DOHH2 (cell line): ENCODE results near the gene IZUMO4.

ENCODE experiments used
- EZH2phosphoT487 ChIP-seq: fragments of 200-600 bp; sonication (generic); IDR thresholded peaks from 2 replicates; pipeline ENCODE4 v1.6.1; 2017; ENCODE audit warnings: borderline replicate concordance, mild to moderate bottlenecking, antibody characterized with exemption, low read length, moderate library complexity, mixed read lengths
- TF ChIP-seq, protein P1 (sequence below): fragments of 200-600 bp; sonication (generic); IDR thresholded peaks from one replicate; pipeline ENCODE4 v1.5.1; 2014; ENCODE audit warnings: antibody characterized with exemption, mild to moderate bottlenecking, low read depth, low read length; ENCODE audit not compliant: poor library complexity, severe bottlenecking

DNA sequence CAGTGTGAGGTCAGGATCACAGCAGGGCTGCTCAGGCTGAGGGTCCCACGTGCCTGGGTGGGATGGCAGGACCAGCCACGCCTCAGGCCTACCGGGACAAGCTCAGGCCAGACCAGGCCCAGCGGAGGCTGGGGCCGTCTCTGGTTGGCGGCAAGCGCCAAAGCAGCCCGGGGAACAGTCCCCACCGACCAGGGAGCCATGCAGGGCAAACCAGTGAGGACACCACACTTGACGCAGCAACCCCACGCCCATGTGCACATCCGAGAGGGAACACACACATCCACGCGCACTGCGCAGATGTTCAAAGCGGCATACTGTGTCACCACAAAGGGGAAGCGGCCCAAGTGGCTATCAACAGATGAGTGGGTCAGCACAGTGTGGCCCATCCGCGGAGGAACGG, 15.2 kb downstream of the IZUMO4 start:
- TF ChIP-seq, protein P1, sequence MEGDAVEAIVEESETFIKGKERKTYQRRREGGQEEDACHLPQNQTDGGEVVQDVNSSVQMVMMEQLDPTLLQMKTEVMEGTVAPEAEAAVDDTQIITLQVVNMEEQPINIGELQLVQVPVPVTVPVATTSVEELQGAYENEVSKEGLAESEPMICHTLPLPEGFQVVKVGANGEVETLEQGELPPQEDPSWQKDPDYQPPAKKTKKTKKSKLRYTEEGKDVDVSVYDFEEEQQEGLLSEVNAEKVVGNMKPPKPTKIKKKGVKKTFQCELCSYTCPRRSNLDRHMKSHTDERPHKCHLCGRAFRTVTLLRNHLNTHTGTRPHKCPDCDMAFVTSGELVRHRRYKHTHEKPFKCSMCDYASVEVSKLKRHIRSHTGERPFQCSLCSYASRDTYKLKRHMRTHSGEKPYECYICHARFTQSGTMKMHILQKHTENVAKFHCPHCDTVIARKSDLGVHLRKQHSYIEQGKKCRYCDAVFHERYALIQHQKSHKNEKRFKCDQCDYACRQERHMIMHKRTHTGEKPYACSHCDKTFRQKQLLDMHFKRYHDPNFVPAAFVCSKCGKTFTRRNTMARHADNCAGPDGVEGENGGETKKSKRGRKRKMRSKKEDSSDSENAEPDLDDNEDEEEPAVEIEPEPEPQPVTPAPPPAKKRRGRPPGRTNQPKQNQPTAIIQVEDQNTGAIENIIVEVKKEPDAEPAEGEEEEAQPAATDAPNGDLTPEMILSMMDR, result no peak
- no peak for TF ChIP-seq EZH2phosphoT487
